HepG2 (cell line): Measurements from ENCODE around the gene SLC5A6. TPM values are rescaled to one million over a fixed set of nuclear protein-coding genes. Genes with fewer than 3 reads are reported as not detected.

ENCODE experiments used
- FOXK2 ChIP-seq: fragments of 450-650 bp; IDR thresholded peaks from 2 replicates; pipeline ENCODE4 v1.6.1; 2016
- HNF4A ChIP-seq: sonication (generic); formaldehyde crosslinking; IDR thresholded peaks from 2 replicates; pipeline ENCODE4 v1.4.0; 2020; ENCODE audit warnings: missing genetic modification reagents
- IRF1 ChIP-seq: sonication (generic); formaldehyde crosslinking; IDR thresholded peaks from 2 replicates; pipeline ENCODE4 v1.4.0; 2020; ENCODE audit warnings: low read depth, mild to moderate bottlenecking, missing genetic modification reagents
- MEIS2 ChIP-seq: sonication (generic); formaldehyde crosslinking; IDR thresholded peaks from 2 replicates; pipeline ENCODE4 v1.9.0; 2021; ENCODE audit warnings: mild to moderate bottlenecking, missing genetic modification reagents
- MTA1 ChIP-seq: sonication (generic); formaldehyde crosslinking; IDR thresholded peaks from 2 replicates; pipeline ENCODE4 v1.4.0; 2020; ENCODE audit warnings: missing genetic modification reagents, mild to moderate bottlenecking, borderline replicate concordance
- NKX3-1 ChIP-seq: sonication (generic); formaldehyde crosslinking; IDR thresholded peaks from 2 replicates; pipeline ENCODE4 v1.5.0; 2020; ENCODE audit warnings: missing genetic modification reagents
- PAXIP1 ChIP-seq: sonication (generic); formaldehyde crosslinking; conservative IDR thresholded peaks from 2 replicates; pipeline ENCODE4 v1.4.0; 2020; ENCODE audit warnings: mild to moderate bottlenecking, missing genetic modification reagents, moderate library complexity
- RCOR2 ChIP-seq: IDR thresholded peaks from 2 replicates; pipeline ENCODE4 v1.6.1; 2016; ENCODE audit warnings: missing biosample characterization, missing genetic modification reagents
- RNF219 ChIP-seq: sonication (generic); formaldehyde crosslinking; IDR thresholded peaks from 2 replicates; pipeline ENCODE4 v1.5.0; 2020; ENCODE audit warnings: mild to moderate bottlenecking, missing genetic modification reagents
- SNAPC2 ChIP-seq: sonication (generic); formaldehyde crosslinking; IDR thresholded peaks from 2 replicates; pipeline ENCODE4 v1.8.1; 2022; ENCODE audit warnings: mild to moderate bottlenecking, missing genetic modification reagents
- TSC22D2 ChIP-seq: sonication (generic); formaldehyde crosslinking; IDR thresholded peaks from 2 replicates; pipeline ENCODE4 v1.5.1; 2020; ENCODE audit warnings: missing genetic modification reagents, mild to moderate bottlenecking, borderline replicate concordance
- YEATS4 ChIP-seq: sonication (generic); formaldehyde crosslinking; IDR thresholded peaks from 2 replicates; pipeline ENCODE4 v1.4.0; 2020; ENCODE audit warnings: missing genetic modification reagents, borderline replicate concordance
- ZEB1 ChIP-seq: IDR thresholded peaks from 2 replicates; pipeline ENCODE4 v1.6.1; 2012; ENCODE audit warnings: mild to moderate bottlenecking, low read depth, inconsistent platforms; ENCODE audit not compliant: insufficient replicate concordance
- ZFAT ChIP-seq: sonication (generic); formaldehyde crosslinking; conservative IDR thresholded peaks from 2 replicates; pipeline ENCODE4 v1.8.1; 2023; ENCODE audit warnings: missing genetic modification reagents, inconsistent platforms
- ZMYM3 ChIP-seq: sonication (generic); formaldehyde crosslinking; IDR thresholded peaks from 2 replicates; pipeline ENCODE4 v1.5.1; 2020; ENCODE audit warnings: mild to moderate bottlenecking, missing genetic modification reagents
- ZNF18 ChIP-seq: sonication (generic); formaldehyde crosslinking; IDR thresholded peaks from 2 replicates; pipeline ENCODE4 v1.8.0; 2022; ENCODE audit warnings: mild to moderate bottlenecking, missing genetic modification reagents; ENCODE audit not compliant: insufficient replicate concordance
- ZNF326 ChIP-seq: sonication (generic); formaldehyde crosslinking; IDR thresholded peaks from 2 replicates; pipeline ENCODE4 v1.4.0; 2020; ENCODE audit warnings: missing genetic modification reagents, borderline replicate concordance
- ZNF34 ChIP-seq: sonication (generic); formaldehyde crosslinking; IDR thresholded peaks from 2 replicates; pipeline ENCODE4 v1.4.0; 2020; ENCODE audit warnings: mild to moderate bottlenecking, missing genetic modification reagents, borderline replicate concordance
- ZNF883 ChIP-seq: sonication (generic); formaldehyde crosslinking; IDR thresholded peaks from 2 replicates; pipeline ENCODE4 v1.5.1; 2020; ENCODE audit warnings: mild to moderate bottlenecking, missing genetic modification reagents; ENCODE audit errors: not compliant biosample characterization
- ZSCAN5A ChIP-seq: sonication (generic); formaldehyde crosslinking; IDR thresholded peaks from 2 replicates; pipeline ENCODE4 v1.8.0; 2022; ENCODE audit warnings: mild to moderate bottlenecking, missing genetic modification reagents, borderline replicate concordance
- polyA plus RNA-seq, 8 experiments: library from polyadenylated mRNA; depleted of rRNA in 3 of 8; stranded (reverse) in 7 of 8; unstranded in 1 of 8; fragments of >200 nt; fragmentation: Illumina TruSeq in 4 of 8; extraction: Trizol in 4 of 8; gene quantifications; 2 replicates each; pipeline versions ENCODE4 v1.2.1 to v1.2.3, GENCODE V29; 2011 to 2016; ENCODE audit warnings: low read depth in 4 of 8, missing spikeins in 1 of 8, mixed read lengths in 1 of 8; ENCODE audit not compliant: insufficient read depth in 1 of 8
- total RNA-seq, 5 experiments: library from RNA; depleted of rRNA; stranded (reverse); fragments of >200 nt; fragmentation: Illumina TruSeq; extraction: Trizol; gene quantifications; 2 replicates each; pipeline ENCODE4 v1.2.3, GENCODE V29; 2016; ENCODE audit warnings: low read depth in 1 of 5

The SLC5A6 gene
- total and polyA plus RNA-seq, 2 of the 13 experiments (the other 11 are each of a cell fraction or from before 2014, with no cell fraction given) = 135 to 417 TPM

GRCh38 chr2:27211241-27211942 is 676 bp downstream of the SLC5A6 start (continued):
- no peak for TF ChIP-seq PAXIP1 (CRISPR knock-in tag)
- TF ChIP-seq ZSCAN5A (CRISPR knock-in tag) = no peak
- peak; percentile 39 for TF ChIP-seq ZNF883
- TF ChIP-seq YEATS4 (CRISPR knock-in tag) = no peak
- TF ChIP-seq FOXK2 = no peak
- TF ChIP-seq IRF1 (CRISPR knock-in tag) = no peak
- no peak for TF ChIP-seq MTA1
- TF ChIP-seq ZNF18 = no peak
- TF ChIP-seq RCOR2 = no peak
- no peak; the same call in 1 of the 2 replicates for TF ChIP-seq SNAPC2 (CRISPR knock-in tag)
- TF ChIP-seq NKX3-1 (CRISPR knock-in tag) = no peak
- TF ChIP-seq TSC22D2 (CRISPR knock-in tag) = 0 out of 2 replicates have a peak, but pooled peaks have one; percentile 26
- no peak for TF ChIP-seq ZEB1
- no peak for TF ChIP-seq ZFAT (CRISPR knock-in tag)
- 0 out of 2 replicates have a peak, but pooled peaks have one; percentile 9 for TF ChIP-seq ZMYM3 (CRISPR knock-in tag)
- TF ChIP-seq MEIS2 = no peak
- no peak for TF ChIP-seq HNF4A (CRISPR knock-in tag)
- no peak for TF ChIP-seq ZNF34 (CRISPR knock-in tag)
- 0 out of 2 replicates have a peak, but pooled peaks have one; percentile 32 for TF ChIP-seq RNF219 (CRISPR knock-in tag)
- no peak for TF ChIP-seq ZNF326
